A549 (cell line): Measurements from ENCODE around the gene ZNF264. TPM values are rescaled to one million over a fixed set of nuclear protein-coding genes. Genes with fewer than 3 reads are reported as not detected.

ENCODE experiments used
- ATAC-seq, 2 experiments: fragments of 200-7000 bp in 1 of 2; fragments of >200 bp in 1 of 2; cut with Nextera tagmentation in 1 of 2; cut with Tn5 transposase in 1 of 2; 3 replicates each; pipeline versions ENCODE4 v1.8.0 to v1.9.1; 2018 to 2020; ENCODE audit warnings: mild to moderate bottlenecking in 1 of 2, moderate library complexity in 1 of 2
- CTCF ChIA-PET: fragments of 300-600 bp; sonication (Branson Sonifier 250); formaldehyde crosslinking; extraction: SDS; loops from one replicate; lab custom pipeline; 2021; ENCODE audit warnings: antibody characterized with exemption, inconsistent platforms; lab: Yijun Ruan, JAX
- POLR2A ChIA-PET: fragments of 350-600 bp; formaldehyde crosslinking; extraction: SDS; loops from one replicate; lab custom pipeline; 2021; ENCODE audit warnings: antibody characterized with exemption, inconsistent platforms; lab: Yijun Ruan, JAX
- DNase-seq, 2 experiments: peaks; one replicate each; pipeline versions ENCODE4 v3.0.0 to v3.0.0-alpha.2; 2011 to 2016; ENCODE audit warnings: low read depth in 1 of 2, low spot score in 1 of 2
- FAIRE-seq: peaks from 2 replicates; lab custom pipeline; 2011; peaks lifted over from hg19 to GRCh38; lab: Jason Lieb, UNC
- H3K27ac ChIP-seq, 2 experiments: fragments of >200 bp; sonication (Bioruptor Twin); formaldehyde crosslinking; 3 replicates each; pipeline ENCODE4 v1.5.1; 2016 to 2017
- H3K4me1 ChIP-seq: fragments of >200 bp; sonication (Bioruptor Twin); formaldehyde crosslinking; 3 replicates; pipeline ENCODE4 v1.6.1; 2016
- H3K4me2 ChIP-seq: fragments of >200 bp; sonication (Bioruptor Twin); formaldehyde crosslinking; 3 replicates; pipeline ENCODE4 v1.6.1; 2016
- H3K4me3 ChIP-seq: fragments of >200 bp; sonication (Bioruptor Twin); formaldehyde crosslinking; 3 replicates; pipeline ENCODE4 v1.5.1; 2016
- H3K9me3 ChIP-seq: fragments of >200 bp; sonication (Bioruptor Twin); formaldehyde crosslinking; 3 replicates; pipeline ENCODE4 v1.6.1; 2016
- BCL3 ChIP-seq: fragments of >200 bp; sonication (Bioruptor Twin); formaldehyde crosslinking; IDR thresholded peaks from 3 replicates; pipeline ENCODE4 v1.6.1; 2016
- CBX2 ChIP-seq: fragments of 200-600 bp; sonication (generic); IDR thresholded peaks from 2 replicates; pipeline ENCODE4 v1.6.1; 2016; ENCODE audit warnings: low read depth, mild to moderate bottlenecking, borderline replicate concordance
- CEBPB ChIP-seq, 2 experiments: fragments of >200 bp in 1 of 2; sonication (Bioruptor Twin) in 1 of 2; formaldehyde crosslinking in 1 of 2; IDR thresholded peaks; 2 replicates each; pipeline ENCODE4 v1.6.1; 2012 to 2016
- EHF ChIP-seq: fragments of 250-450 bp; sonication (Bioruptor Pico); IDR thresholded peaks from 2 replicates; pipeline ENCODE4 v1.5.0; 2020; ENCODE audit warnings: mild to moderate bottlenecking
- ESRRA ChIP-seq: fragments of 150-350 bp; IDR thresholded peaks from 2 replicates; pipeline ENCODE4 v1.6.1; 2014; ENCODE audit warnings: mild to moderate bottlenecking, low read length, borderline replicate concordance
- GATA3 ChIP-seq: IDR thresholded peaks from 2 replicates; pipeline ENCODE4 v1.6.1; 2012; ENCODE audit warnings: borderline replicate concordance
- HOXB13 ChIP-seq: fragments of 250-450 bp; sonication (Bioruptor Pico); IDR thresholded peaks from 2 replicates; pipeline ENCODE4 v1.5.0; 2020; ENCODE audit warnings: low read depth, mild to moderate bottlenecking, moderate library complexity
- JUNB ChIP-seq: fragments of >200 bp; sonication (Bioruptor Twin); formaldehyde crosslinking; IDR thresholded peaks from 2 replicates; pipeline ENCODE4 v1.6.1; 2016
- NFE2L2 ChIP-seq: fragments of 150-350 bp; conservative IDR thresholded peaks from 2 replicates; pipeline ENCODE4 v1.6.1; 2014; ENCODE audit warnings: low read length
- PBX3 ChIP-seq: IDR thresholded peaks from 2 replicates; pipeline ENCODE4 v1.6.1; 2012
- POLR2A ChIP-seq: IDR thresholded peaks from 2 replicates; pipeline ENCODE4 v1.6.1; 2012; ENCODE audit warnings: mild to moderate bottlenecking, low read length
- RARB ChIP-seq: fragments of 250-450 bp; sonication (Bioruptor Pico); IDR thresholded peaks from 2 replicates; pipeline ENCODE4 v1.8.0; 2021; ENCODE audit warnings: mild to moderate bottlenecking, moderate library complexity
- RFX5 ChIP-seq: fragments of 450-650 bp; IDR thresholded peaks from 2 replicates; pipeline ENCODE4 v1.7.1; 2014; ENCODE audit warnings: antibody characterized with exemption, mild to moderate bottlenecking, moderate library complexity
- RNF2 ChIP-seq: fragments of 200-600 bp; sonication (generic); IDR thresholded peaks from 2 replicates; pipeline ENCODE4 v1.6.1; 2016; ENCODE audit warnings: low read depth, mild to moderate bottlenecking, antibody characterized with exemption, moderate library complexity, borderline replicate concordance
- WGBS: methylation state at CpG from one replicate; pipeline ENCODE4 v1.1.6; 2017; ENCODE audit errors: missing lambda C conversion rate; 5-methylcytosine and 5-hydroxymethylcytosine counted together
- polyA plus RNA-seq, 4 experiments: library from polyadenylated mRNA; depleted of rRNA in 3 of 4; stranded (reverse); fragments of >200 nt; fragmentation: RNase III in 1 of 4; extraction: RNeasy Plus Mini Kit Qiagen cat#74134 plus additional on column Dnase treatment in 1 of 4; gene quantifications; 2 replicates in 3 of 4; 3 replicates in 1 of 4; pipeline ENCODE4 v1.2.3, GENCODE V29; 2011 to 2017
- TF ChIP-seq, protein P1 (sequence below): fragments of >200 bp; sonication (Bioruptor Twin); formaldehyde crosslinking; IDR thresholded peaks from 3 replicates; pipeline ENCODE4 v1.5.1; 2016
- TF ChIP-seq, protein P2 (sequence below): fragments of 250-450 bp; sonication (Bioruptor Pico); IDR thresholded peaks from 2 replicates; pipeline ENCODE4 v1.5.0; 2020; ENCODE audit warnings: low read depth, mild to moderate bottlenecking, moderate library complexity
- TF ChIP-seq, protein P3 (sequence below): fragments of 150-350 bp; IDR thresholded peaks from 2 replicates; pipeline ENCODE4 v1.6.1; 2014; ENCODE audit warnings: low read depth, mild to moderate bottlenecking, low read length

Gene ZNF264
- polyA plus RNA-seq, 2 of the 4 experiments (the other 2 are of a cell fraction): 3.4 to 9.1 TPM

GRCh38 chr19:57167385-57167784 lies 23.9 kb upstream of the ZNF264 start, which contains the start of gene DUXA:
DUXA (minus strand) TSS chr19:57167485; CDS start chr19:57167443, 42 bp downstream.
- no peak within 1 kb of the TSS for H3K4me3 ChIP-seq
- no peak for ATAC-seq
- CTCF ChIA-PET: interaction anchor here (0.6 to 1.0 kb wide), 2 partner anchors 24 to 213 kb away, joined by 3 read pairs; no protein-coding TSS in a partner anchor
- FAIRE-seq: no peak
- POLR2A ChIA-PET: no interaction called here
- no peaks in the 10 kb centered on the region for H3K4me1 ChIP-seq
- whole genome bisulfite sequencing: 37% methylated on average over 6 of the region's 6 CpGs
- H3K27ac ChIP-seq: no peak within 1 kb of the TSS
- peaks cover 46% of the 10 kb centered on the region for H3K9me3 ChIP-seq
- no peak for DNase-seq
- no peak within 1 kb of the TSS for H3K4me2 ChIP-seq
- TF ChIP-seq EHF (no peak), CEBPB (IDR thresholded peaks at IDR 0.05) (no peak), RNF2 (no peak), RARB (CRISPR knock-in tag) (no peak), ESRRA (no peak), JUNB (no peak), PBX3 (no peak)
- TF ChIP-seq, protein P1, sequence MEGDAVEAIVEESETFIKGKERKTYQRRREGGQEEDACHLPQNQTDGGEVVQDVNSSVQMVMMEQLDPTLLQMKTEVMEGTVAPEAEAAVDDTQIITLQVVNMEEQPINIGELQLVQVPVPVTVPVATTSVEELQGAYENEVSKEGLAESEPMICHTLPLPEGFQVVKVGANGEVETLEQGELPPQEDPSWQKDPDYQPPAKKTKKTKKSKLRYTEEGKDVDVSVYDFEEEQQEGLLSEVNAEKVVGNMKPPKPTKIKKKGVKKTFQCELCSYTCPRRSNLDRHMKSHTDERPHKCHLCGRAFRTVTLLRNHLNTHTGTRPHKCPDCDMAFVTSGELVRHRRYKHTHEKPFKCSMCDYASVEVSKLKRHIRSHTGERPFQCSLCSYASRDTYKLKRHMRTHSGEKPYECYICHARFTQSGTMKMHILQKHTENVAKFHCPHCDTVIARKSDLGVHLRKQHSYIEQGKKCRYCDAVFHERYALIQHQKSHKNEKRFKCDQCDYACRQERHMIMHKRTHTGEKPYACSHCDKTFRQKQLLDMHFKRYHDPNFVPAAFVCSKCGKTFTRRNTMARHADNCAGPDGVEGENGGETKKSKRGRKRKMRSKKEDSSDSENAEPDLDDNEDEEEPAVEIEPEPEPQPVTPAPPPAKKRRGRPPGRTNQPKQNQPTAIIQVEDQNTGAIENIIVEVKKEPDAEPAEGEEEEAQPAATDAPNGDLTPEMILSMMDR: no peak

GRCh38 chr19:57171551-57172081 lies 19.7 kb upstream of the ZNF264 start:
- WGBS: 40% methylated on average over 9 of the region's 42 CpGs
- no peak overlapping the region for H3K4me2 ChIP-seq
- no peak overlapping the region for H3K27ac ChIP-seq
- TF ChIP-seq, protein P2, sequence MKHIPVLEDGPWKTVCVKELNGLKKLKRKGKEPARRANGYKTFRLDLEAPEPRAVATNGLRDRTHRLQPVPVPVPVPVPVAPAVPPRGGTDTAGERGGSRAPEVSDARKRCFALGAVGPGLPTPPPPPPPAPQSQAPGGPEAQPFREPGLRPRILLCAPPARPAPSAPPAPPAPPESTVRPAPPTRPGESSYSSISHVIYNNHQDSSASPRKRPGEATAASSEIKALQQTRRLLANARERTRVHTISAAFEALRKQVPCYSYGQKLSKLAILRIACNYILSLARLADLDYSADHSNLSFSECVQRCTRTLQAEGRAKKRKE (CRISPR knock-in tag): no peak
- TF ChIP-seq HOXB13 (CRISPR knock-in tag) (no peak), BCL3 (no peak), GATA3 (no peak), CBX2 (no peak), NFE2L2 (no peak), POLR2A (no peak), RFX5 (no peak), CEBPB (IDR thresholded peaks at IDR 0.05) (no peak)
- TF ChIP-seq, protein P3, sequence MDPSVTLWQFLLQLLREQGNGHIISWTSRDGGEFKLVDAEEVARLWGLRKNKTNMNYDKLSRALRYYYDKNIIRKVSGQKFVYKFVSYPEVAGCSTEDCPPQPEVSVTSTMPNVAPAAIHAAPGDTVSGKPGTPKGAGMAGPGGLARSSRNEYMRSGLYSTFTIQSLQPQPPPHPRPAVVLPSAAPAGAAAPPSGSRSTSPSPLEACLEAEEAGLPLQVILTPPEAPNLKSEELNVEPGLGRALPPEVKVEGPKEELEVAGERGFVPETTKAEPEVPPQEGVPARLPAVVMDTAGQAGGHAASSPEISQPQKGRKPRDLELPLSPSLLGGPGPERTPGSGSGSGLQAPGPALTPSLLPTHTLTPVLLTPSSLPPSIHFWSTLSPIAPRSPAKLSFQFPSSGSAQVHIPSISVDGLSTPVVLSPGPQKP: no peak
- no peaks in the 10 kb centered on the region for H3K4me1 ChIP-seq
- DNase-seq (peak in 1 of 2 experiments; percentile 13), FAIRE-seq (no peak), ATAC-seq (no peak)
- no peak overlapping the region for H3K4me3 ChIP-seq
- ChIA-PET CTCF (interaction anchor here (1.0 kb wide), 1 partner anchor 67 kb away, joined by 3 read pairs; no protein-coding TSS in a partner anchor), POLR2A (no interaction called here)
- H3K9me3 ChIP-seq: peaks cover 49% of the 10 kb centered on the region
